ENCODE measurements around the gene SLC30A4. TPM values are rescaled to one million over a fixed set of nuclear protein-coding genes. Genes with fewer than 3 reads are reported as not detected.

The SLC30A4 gene
- total RNA-seq, 1 donor from 2014 or later: 0.34 TPM

DNA sequence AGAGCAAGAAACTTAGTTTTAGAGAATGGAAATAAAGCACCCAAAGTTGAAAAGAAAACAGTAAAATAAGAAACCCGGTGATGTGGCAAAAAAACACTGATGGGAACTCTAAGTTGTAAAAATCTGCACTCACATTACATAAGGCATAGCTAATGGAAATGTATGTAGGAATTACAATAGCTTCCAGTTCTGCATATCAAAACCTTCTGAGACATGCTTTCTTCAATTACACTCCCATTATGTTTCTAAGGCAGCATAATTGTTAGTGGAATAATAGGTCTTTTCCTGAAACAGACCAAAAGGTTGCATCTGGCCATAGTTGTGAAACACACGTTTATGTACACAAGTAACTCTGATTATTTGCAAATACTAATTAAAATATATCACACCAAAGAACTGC lies 41.4 kb downstream of the SLC30A4 start:
- H3K9me3 Mint-ChIP-seq (ENCODE audit: unreplicated experiment): no peaks in the 10 kb centered on the region
- no peak for DNase-seq
- TF ChIP-seq, protein P1, sequence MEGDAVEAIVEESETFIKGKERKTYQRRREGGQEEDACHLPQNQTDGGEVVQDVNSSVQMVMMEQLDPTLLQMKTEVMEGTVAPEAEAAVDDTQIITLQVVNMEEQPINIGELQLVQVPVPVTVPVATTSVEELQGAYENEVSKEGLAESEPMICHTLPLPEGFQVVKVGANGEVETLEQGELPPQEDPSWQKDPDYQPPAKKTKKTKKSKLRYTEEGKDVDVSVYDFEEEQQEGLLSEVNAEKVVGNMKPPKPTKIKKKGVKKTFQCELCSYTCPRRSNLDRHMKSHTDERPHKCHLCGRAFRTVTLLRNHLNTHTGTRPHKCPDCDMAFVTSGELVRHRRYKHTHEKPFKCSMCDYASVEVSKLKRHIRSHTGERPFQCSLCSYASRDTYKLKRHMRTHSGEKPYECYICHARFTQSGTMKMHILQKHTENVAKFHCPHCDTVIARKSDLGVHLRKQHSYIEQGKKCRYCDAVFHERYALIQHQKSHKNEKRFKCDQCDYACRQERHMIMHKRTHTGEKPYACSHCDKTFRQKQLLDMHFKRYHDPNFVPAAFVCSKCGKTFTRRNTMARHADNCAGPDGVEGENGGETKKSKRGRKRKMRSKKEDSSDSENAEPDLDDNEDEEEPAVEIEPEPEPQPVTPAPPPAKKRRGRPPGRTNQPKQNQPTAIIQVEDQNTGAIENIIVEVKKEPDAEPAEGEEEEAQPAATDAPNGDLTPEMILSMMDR (IDR thresholded peaks at IDR 0.05; ENCODE audit: partially characterized antibody, unreplicated experiment): no peak
- H3K4me3 Mint-ChIP-seq (ENCODE audit: unreplicated experiment): no peak overlapping the region
- no peak overlapping the region for H3K27ac Mint-ChIP-seq (ENCODE audit: unreplicated experiment)
- no peaks in the 10 kb centered on the region for H3K36me3 Mint-ChIP-seq (ENCODE audit: unreplicated experiment)
- H3K27me3 Mint-ChIP-seq (ENCODE audit: unreplicated experiment): peaks cover 5% of the 10 kb centered on the region
- no peaks in the 10 kb centered on the region for H3K4me1 Mint-ChIP-seq (ENCODE audit: low read depth, unreplicated experiment)

DNA sequence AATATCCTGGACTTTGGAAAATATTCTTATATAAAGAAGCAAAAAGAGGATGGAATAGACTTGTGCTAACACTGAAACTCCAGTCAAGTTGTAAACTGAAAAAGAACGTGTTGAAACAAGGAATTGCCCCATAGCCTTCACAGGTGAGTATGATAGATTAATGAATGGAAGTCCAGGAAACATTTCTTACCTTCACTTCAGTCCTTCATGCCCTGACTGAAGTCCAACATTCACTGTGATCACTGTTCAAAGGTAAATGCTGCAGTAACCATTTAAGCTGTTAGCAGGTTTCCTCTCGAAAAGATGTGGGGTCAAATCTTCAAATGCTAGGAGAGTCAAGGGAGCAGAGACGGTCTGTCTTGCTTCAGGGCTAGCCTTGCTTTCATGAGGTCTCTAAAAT lies 46.1 kb downstream of the SLC30A4 start:
- no peak for DNase-seq
- no peaks in the 10 kb centered on the region for H3K9me3 Mint-ChIP-seq (ENCODE audit: unreplicated experiment)
- peaks cover 15% of the 10 kb centered on the region for H3K27me3 Mint-ChIP-seq (ENCODE audit: unreplicated experiment)
- H3K4me1 Mint-ChIP-seq (ENCODE audit: low read depth, unreplicated experiment): no peaks in the 10 kb centered on the region
- H3K27ac Mint-ChIP-seq (ENCODE audit: unreplicated experiment): no peak overlapping the region
- H3K36me3 Mint-ChIP-seq (ENCODE audit: unreplicated experiment): no peaks in the 10 kb centered on the region
- TF ChIP-seq, protein P1 (IDR thresholded peaks at IDR 0.05; ENCODE audit: partially characterized antibody, unreplicated experiment): no peak
- H3K4me3 Mint-ChIP-seq (ENCODE audit: unreplicated experiment): no peak overlapping the region

DNA sequence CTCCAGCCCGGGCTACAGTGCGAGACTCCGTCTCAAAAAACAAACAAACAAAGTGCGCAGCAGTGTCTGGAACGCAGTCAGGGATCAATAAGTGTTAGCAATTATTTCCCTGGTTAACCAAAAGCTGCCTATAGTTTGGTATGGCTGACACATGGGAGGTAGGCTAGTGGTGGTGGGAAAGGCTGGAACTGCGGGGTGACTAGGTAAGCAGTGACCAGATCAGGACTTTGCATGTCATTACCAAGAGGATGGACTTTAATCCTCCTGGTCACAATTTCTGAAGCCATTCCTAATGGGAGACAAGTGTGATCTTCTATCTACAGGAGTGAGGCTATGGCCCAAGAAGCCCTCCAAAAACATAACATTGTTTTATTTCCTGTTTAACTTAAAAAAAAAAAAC lies 47.8 kb downstream of the SLC30A4 start:
- Mint-ChIP-seq H3K9me3 (ENCODE audit: unreplicated experiment) (no peaks in the 10 kb centered on the region), H3K27ac (ENCODE audit: unreplicated experiment) (no peak overlapping the region), H3K27me3 (ENCODE audit: unreplicated experiment) (peaks cover 17% of the 10 kb centered on the region), H3K36me3 (ENCODE audit: unreplicated experiment) (no peaks in the 10 kb centered on the region), H3K4me3 (ENCODE audit: unreplicated experiment) (no peak overlapping the region), H3K4me1 (ENCODE audit: low read depth, unreplicated experiment) (no peaks in the 10 kb centered on the region)
- TF ChIP-seq, protein P1 (IDR thresholded peaks at IDR 0.05; ENCODE audit: partially characterized antibody, unreplicated experiment): no peak
- DNase-seq: no peak

DNA sequence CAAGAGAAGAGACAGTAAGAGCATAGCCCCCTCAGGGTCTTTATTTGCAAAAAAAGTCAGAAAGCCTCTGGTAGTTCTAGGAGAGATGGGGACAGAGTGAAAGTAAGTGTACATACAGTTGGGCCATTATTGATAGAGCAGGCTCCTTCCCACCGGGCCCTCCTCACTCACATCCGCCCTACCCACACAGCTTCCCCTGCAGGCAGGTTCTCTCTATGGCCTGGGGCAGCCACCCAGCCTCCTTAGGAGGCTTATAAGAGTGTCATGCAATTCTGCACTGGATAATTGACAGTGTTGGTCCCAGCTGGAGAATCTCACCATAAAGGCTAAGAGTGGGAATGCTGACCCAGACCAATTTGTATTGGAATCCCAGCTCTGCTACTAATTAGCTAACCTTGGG lies 49.5 kb downstream of the SLC30A4 start:
- peaks cover 29% of the 10 kb centered on the region for H3K27me3 Mint-ChIP-seq (ENCODE audit: unreplicated experiment)
- no peak for DNase-seq
- H3K4me1 Mint-ChIP-seq (ENCODE audit: low read depth, unreplicated experiment): no peaks in the 10 kb centered on the region
- peaks cover 2% of the 10 kb centered on the region for H3K9me3 Mint-ChIP-seq (ENCODE audit: unreplicated experiment)
- H3K4me3 Mint-ChIP-seq (ENCODE audit: unreplicated experiment): no peak overlapping the region
- no peak overlapping the region for H3K27ac Mint-ChIP-seq (ENCODE audit: unreplicated experiment)
- TF ChIP-seq, protein P1 (IDR thresholded peaks at IDR 0.05; ENCODE audit: partially characterized antibody, unreplicated experiment): no peak
- peaks cover 3% of the 10 kb centered on the region for H3K36me3 Mint-ChIP-seq (ENCODE audit: unreplicated experiment)

DNA sequence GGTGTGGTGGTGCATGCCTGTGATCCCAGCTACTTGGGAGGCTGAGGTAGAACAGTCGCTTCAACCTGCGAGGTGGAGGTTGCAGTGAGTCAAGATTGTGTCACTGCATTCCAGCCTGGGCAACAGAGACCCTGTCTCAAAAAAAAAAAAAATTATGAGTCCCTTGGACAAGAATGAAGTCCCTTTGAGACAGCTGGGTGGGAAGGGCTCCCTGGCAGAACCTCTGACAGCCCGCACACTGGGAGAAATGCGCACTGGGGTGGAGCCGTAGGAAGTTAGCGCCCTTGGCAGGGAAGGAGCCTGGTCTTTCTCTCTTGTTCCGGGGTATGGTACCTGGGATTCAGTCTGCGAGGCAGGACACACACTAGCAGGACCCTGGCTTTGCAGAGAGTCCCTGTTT lies 51.4 kb downstream of the SLC30A4 start:
- Mint-ChIP-seq H3K27me3 (ENCODE audit: unreplicated experiment) (peaks cover 25% of the 10 kb centered on the region), H3K4me3 (ENCODE audit: unreplicated experiment) (no peak overlapping the region), H3K9me3 (ENCODE audit: unreplicated experiment) (peaks cover 5% of the 10 kb centered on the region), H3K4me1 (ENCODE audit: low read depth, unreplicated experiment) (no peaks in the 10 kb centered on the region), H3K36me3 (ENCODE audit: unreplicated experiment) (peaks cover 3% of the 10 kb centered on the region), H3K27ac (ENCODE audit: unreplicated experiment) (no peak overlapping the region)
- no peak for DNase-seq
- TF ChIP-seq, protein P1 (IDR thresholded peaks at IDR 0.05; ENCODE audit: partially characterized antibody, unreplicated experiment): no peak
